ENCODE data around the gene TMEM128.
"Not testable (repeated sequence)": the region's sequence is repeated elsewhere in the genome, so short reads cannot be mapped to it uniquely, and the experiment has no call there.

Gene TMEM128

DNA sequence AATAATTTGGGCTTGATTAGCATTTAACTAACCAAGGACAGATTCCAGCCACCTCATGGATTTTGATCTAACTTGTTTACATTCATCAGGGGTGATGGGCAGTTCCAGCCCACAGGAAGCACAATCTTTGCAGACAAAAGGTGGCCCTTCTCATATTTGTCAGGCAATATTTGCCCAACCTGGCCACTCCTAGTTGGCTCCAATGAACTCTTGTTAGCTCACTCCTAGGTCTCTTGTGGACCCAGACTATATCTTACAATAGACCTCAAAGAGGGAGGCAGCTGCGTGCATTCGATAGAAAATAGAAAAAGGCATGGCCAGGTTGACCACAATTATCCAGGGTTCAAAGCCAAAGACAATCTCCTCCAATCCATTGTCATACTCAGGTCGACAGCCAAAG, 59.5 kb downstream of the TMEM128 start:
- DNase-seq (ENCODE audit: low spot score), result not testable (repeated sequence)

All from SW480 (cell line).